Inflammatory macrophage treated with lipopolysaccharide for 1 hour (primary cell): ENCODE data around the gene NRXN3.
A peak's percentile ranks its signal among the peaks of the same experiment; 100 is the strongest.
"Not testable (repeated sequence)": the region's sequence is repeated elsewhere in the genome, so short reads cannot be mapped to it uniquely, and the experiment has no call there.

Experiments used
- DNase-seq, 2 donors: peaks; one replicate each; pipeline ENCODE4 v3.0.0-alpha.2; 2020 to 2022

The NRXN3 gene

DNA sequence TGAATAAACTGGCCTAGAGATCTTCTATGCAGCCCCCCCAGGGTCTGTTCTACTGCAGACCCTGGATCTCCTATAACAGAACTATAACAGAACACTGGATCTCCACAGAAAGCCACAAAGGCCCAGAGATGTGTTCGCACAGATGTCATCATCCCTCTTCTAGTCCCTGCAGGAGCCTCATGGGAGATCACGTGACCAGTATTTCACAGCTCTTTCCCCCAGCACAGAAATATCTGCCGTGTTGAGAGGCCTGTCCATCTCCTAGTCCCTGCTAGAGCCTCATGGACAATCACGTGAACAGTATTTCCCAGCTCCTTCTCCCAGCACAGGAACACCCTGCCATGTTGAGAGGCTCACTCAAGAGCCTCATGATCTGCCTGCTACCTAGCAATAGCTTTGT lies 331.7 kb downstream of the NRXN3 start:
- DNase-seq, result no peak

- DNase-seq, result no peak
Observed at GRCh38 chr14:78508023-78508422, 337.9 kb downstream of the NRXN3 start.

GRCh38 chr14:78509516-78509915 lies 339.3 kb downstream of the NRXN3 start:
- no peak for DNase-seq

DNA sequence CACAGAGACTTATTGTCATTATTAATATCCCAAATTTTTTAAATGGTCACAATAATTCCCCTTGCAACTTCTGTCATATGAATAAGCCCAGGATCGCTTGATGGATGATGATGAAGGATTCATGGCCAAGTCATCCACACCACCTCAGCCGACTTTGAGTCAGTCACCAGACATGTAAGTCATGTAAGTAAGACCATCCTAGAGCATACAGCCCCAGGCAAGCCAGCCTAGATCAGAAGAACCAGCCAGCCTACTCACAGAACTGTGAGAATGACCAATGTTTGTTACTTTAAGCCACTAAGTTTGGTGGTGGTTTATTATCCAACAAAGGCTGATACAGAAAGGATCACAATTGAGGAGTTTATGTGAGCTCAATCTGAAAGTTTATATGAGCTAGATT lies 341.8 kb downstream of the NRXN3 start:
- DNase-seq, result no peak

- DNase-seq, result peak; percentile 1 to 18
Observed at GRCh38 chr14:78519863-78520262, 349.7 kb downstream of the NRXN3 start.

GRCh38 chr14:78524196-78524595 lies 354.0 kb downstream of the NRXN3 start:
- no peak for DNase-seq

- DNase-seq, result no peak
Observed at GRCh38 chr14:78524766-78525165, 354.6 kb downstream of the NRXN3 start.

- peak in 1 of 2 donors; percentile 3 for DNase-seq
Observed at GRCh38 chr14:78530078-78530477, 359.9 kb downstream of the NRXN3 start.

DNA sequence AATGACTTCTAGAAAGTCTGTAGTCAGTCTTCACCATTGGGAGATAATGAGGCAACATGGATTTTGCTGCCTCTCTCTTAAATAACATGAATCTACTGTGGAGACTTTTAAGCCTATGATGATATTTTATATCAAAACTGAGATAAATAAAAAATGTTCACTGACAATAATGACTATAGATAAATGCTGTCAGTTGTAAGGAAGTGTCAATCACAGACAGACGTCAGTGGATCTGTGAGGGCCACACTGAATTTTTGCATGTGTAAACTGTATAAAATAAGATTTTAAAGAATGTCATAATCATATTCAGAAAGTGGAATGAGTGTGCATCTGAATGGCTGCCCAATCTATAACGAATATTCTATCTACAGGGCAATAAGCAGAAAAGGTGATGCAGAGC lies 364.0 kb downstream of the NRXN3 start:
- DNase-seq, result no peak

DNA sequence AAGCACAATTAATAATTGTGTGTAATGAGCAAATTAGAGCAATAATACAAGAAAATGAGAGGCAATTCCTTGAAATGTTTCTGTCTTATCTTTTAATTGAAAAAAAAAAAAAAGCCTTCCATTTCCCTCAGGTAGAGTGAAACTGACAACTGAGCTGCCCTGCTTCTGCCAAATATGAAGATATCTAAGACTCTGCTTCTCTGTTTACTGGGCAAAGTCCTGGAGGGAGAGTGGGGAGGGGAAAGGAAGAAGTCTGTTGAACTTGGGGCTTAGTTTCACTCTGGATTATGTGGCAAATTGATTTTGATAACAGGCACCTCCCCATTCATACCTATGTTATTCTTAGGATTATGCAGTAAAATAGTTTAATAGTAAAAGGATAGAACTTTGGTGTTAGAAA lies 364.9 kb downstream of the NRXN3 start:
- DNase-seq, result no peak

- not testable (repeated sequence) for DNase-seq
Observed at GRCh38 chr14:78541788-78542187, 371.6 kb downstream of the NRXN3 start.

GRCh38 chr14:78543433-78543832 lies 373.3 kb downstream of the NRXN3 start:
- DNase-seq, result no peak

GRCh38 chr14:78561074-78561473 lies 390.9 kb downstream of the NRXN3 start:
- DNase-seq, result no peak

DNA sequence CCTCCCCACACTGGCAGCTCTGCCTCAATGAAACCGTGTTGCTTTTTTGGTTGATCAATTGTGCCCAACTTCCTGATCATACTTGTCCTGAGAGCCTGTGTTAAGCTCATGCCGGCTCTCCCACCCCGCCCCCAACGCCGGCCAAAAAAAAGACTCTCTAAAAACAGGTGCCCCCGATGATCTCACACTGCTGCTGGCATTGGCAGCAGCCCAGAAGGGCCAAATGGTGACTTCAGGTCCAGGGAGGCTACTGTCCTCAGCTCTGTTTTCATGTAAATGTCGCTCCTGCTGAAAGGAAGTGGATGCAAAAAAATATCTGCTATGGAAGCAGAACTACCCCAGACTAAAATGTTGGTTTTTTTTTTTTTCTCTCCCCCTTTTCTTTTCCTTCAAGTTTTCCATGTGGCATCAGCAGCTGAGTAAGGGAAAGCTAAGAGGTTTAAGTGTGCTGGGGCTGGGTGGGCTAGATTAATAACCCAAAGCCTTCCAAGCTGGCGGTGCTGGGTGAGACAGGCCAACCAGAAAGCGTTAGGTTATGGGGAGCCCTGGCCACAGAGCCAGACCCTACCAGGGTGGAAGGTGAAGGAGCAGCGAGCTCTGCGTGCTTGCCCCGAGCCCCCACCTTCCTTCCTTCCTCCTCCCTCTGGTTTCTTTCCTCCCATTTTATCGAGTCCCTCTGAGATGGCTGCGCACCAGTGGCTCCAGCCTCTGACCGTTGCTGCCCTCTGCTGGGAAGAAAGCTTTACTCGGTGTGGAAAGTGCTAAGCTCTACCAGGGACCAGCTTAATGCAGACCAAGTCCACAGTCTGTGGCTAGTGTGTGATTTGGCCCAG lies 396.1 kb downstream of the NRXN3 start:
- DNase-seq, result peak; percentile 48 to 83

DNA sequence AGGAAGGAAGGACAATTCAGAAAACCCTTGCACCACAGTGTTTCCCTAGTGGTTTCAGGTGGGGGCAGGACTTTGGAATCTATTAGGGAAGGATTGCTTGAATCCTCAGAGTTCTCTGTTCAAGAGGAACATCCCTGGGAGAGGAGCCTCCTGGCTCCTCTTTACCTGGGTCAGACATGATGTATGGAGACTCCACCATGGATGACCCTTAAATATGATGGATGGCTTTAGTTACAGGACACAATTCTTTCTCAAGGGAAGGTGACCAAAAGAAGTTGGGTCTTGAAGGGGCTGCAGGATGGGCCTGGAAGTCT lies 396.6 kb downstream of the NRXN3 start:
- no peak for DNase-seq

GRCh38 chr14:78567343-78567742 lies 397.2 kb downstream of the NRXN3 start:
- no peak for DNase-seq

DNA sequence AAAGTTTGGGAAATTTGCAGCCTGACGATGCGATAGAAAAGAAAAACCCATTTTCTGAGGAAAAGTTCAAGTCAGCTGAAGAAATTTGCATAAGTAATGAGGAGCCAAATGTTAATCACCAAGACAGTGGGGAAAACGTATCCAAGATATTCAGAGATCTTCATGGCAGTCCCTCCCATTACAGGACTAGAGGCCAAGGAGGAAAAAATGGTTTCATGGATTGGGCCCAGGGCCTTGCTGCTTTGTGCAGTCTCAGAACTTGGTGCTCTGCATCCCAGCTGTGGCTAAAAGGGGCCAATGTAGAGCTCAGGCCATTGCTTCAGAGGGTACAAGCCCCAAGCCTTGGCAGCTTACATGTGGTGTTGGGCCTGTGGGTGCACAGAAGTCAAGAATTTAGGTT lies 403.6 kb downstream of the NRXN3 start:
- DNase-seq, result not testable (repeated sequence)

DNA sequence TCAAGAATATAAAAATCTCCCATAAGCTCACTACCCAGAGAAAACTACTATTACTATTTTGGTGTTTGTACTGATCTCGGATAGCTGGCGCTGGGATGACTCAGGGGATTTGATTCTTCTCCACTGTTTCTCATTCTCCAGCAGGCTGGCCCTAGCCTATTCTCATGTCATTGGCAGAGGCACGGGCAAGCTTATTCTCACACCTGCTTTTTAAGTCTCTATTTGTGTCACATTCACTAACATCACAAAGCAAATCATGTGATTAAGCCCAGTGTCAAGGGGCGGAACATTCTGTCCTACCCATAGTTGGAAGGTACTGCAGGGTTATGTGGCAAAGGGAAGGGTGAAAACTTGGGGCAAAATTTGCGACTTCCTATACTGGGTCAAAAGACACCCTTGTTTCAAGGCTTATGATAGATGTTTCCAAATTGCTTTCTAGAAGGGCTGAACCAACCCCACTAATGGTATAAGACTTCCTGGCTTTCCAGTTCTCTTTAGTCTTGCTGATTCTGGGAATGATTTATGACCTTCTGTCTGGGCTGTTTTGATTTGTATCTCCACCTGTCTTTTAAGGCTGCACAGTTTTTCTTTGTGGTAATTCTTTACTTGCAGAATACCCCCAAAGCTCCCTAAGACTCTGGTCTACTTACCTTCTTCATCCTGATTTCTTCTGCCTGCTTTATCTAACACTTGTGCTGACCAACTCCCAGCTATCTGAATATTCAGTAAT lies 406.4 kb downstream of the NRXN3 start:
- no peak for DNase-seq

DNA sequence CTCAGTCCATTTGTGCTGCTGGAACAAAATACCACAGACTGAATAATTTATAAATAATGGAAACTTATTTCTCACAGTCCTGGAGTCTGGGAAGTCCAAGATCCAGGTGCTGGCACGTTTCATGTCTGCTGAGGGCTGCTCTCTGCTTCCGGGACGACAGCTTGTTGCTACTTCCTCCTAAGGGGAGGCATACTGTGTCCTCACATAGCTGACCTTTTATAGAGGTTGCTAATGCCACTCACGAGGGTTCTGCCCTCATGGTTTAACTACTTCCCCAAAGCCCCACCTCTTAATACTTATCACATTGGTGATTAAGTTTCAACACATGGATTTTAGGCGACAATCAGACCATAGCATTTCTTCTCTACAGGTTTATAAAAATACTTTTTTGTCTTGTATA lies 411.1 kb downstream of the NRXN3 start:
- DNase-seq, result no peak

DNA sequence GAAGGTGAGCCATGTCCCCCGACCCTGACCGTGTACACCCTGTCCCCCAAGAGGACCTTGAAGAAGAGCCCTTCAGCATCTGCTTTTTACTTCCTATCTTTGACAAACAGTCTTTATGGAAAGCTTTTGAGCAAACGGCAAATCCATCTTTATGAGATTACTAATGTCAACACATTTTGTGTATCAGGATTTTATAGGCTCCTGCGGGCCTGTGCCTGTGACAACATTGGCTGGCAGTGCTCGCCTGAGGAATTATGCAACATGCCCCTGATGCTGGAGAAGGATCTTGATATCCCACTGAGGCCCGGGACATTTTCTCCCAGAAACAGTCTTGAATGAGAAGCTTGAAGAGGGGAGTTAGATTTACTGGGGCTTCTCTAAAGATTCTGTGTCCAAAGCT lies 416.5 kb downstream of the NRXN3 start:
- DNase-seq, result no peak

GRCh38 chr14:78588906-78589305 lies 418.7 kb downstream of the NRXN3 start:
- no peak for DNase-seq

DNA sequence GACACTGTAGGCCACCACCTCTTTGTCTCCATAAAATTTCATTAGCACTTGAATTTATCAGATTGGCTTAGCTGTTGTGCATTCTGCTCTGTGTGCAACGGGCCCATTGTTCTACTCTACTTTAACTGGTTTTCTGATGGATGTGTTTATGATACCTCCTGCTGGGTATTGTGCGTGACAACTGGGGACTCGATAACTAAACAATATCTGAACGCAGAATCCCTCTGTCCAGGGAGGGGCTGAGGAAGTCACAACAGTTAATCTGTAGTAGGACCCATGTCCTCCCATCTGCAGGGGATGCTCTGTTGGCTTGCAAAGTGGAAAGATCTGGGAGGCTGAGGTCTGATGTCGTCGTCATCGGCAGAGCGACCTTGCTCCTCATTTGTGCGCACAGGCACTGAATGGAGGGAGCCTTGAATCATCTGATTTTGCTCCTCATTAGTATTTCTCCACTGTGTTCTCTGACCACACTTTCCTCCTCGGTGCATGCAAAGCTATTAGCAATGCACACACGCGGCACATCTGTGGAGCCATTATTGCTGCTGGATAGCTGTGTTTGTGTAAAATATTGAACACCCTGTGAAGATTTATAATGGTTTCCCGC lies 422.5 kb downstream of the NRXN3 start:
- DNase-seq, result no peak

GRCh38 chr14:78593949-78594348 lies 423.8 kb downstream of the NRXN3 start:
- no peak for DNase-seq

DNA sequence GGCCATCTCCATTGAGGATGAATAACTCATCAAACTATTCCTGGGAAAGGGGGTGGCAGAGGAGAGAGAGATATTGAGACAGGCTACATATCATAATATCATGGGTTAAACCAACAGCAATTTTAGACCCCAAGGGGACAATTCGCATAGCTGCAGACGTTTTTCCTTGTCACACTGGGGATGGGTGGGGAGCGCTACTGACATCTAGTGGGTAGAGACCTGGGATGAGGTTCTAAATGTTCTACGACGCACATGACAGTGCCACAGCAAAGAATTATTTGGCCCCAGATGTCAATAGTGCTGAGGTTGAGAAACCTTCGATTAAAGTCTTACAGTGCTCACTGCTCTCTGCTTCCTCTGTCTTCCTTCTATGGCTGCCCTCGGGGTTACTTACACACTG lies 425.6 kb downstream of the NRXN3 start:
- DNase-seq, result no peak
